HG03025 (cell line): ENCODE results near the gene MICAL2.

Source experiments
- ATAC-seq: cut with Tn5 transposase; IDR thresholded peaks from one replicate; pipeline ENCODE4 v1.9.1; 2021; ENCODE audit warnings: mild to moderate bottlenecking, moderate library complexity; ENCODE audit not compliant: unreplicated experiment, low FRiP score

MICAL2 gene

DNA sequence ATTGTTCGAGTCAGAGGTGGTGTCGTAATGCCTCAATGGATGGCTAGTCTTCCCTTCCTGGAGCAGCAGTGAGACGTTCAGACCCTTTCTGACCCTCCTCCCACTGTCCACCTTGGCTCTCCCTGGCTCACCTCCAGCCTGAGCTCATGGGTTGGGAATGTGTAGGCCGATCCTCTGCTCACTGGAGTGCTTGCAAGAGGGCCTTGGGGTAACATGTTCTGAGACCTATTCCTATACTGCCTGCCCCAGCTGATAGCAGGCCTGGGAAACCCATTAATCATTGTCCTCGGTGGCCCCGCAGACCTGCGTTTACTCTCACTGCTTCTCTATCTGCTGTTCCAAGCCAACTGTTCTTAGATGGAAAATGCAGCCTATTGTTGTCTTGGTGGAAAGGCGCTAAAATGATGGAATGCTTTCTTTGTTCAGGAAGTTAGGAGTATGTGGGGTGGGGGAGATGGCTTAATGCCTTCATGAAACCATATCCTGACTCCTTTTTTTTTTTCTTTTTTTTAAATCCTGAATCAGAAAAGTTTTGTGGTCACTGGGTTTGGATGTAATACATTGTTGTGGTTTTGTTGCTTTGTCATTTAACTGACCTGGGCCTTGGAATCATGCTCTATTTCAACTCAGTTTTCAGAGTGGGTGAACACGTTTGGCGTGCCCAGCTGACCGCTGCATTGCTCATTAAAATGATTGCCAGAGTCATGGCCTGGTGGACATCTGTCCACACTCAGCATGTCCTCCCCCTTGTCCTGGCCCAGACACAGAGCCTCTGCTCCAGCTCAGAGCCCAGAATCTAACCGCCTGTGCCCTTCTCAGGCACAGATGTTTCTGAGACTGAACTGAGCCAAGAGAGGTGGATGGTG lies 72.5 kb downstream of the MICAL2 start:
- ATAC-seq = no peak

- no peak for ATAC-seq
Measured at GRCh38 chr11:12183827-12184620, 73.6 kb downstream of the MICAL2 start.

DNA sequence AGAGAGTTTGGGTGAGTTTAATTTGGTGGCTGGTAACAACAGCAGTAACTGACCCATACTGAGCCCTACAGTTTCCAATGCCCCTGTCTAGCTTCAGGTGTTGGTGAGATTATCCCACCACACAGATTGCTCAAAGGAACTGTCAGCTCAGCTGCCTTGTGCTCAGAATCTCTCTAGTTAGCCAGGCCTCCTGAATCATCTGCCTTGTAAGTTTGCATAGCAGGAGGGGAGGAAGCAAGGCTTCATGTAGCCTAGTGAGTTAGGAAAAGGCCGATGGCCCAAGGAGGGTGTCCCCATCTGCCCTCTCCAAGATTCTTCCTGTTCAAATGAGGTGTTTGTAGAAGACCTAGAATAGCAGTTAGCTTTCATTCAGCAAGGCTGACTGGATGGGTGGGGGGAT lies 74.3 kb downstream of the MICAL2 start:
- no peak for ATAC-seq

- no peak for ATAC-seq
Measured at GRCh38 chr11:12185106-12185690, 74.8 kb downstream of the MICAL2 start.

GRCh38 chr11:12185914-12186313 lies 75.5 kb downstream of the MICAL2 start:
- ATAC-seq = no peak

DNA sequence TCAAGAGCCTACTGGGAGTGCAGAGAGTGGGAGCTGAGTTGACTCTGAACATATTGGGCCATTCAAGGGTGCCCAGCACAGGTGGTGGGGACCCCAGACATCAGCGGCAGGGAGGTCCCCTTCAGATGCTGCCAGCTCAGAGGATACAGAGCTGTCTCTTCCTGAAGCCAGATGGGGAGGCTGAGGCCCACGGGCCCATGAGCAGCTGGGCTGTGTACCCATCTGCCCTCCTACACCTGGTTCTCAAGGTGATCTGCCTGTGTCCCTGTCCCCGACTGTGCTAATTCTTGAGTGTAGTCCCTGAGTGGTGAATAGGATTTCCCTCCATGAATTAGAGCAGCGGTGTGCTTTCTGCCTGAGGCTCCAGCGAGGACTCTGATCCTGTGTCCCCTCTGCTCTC lies 76.3 kb downstream of the MICAL2 start:
- ATAC-seq = no peak

GRCh38 chr11:12187399-12187798 lies 77.0 kb downstream of the MICAL2 start:
- ATAC-seq = no peak

GRCh38 chr11:12188548-12189317 lies 78.3 kb downstream of the MICAL2 start:
- ATAC-seq = no peak

- no peak for ATAC-seq
Measured at GRCh38 chr11:12189543-12190235, 79.3 kb downstream of the MICAL2 start.

DNA sequence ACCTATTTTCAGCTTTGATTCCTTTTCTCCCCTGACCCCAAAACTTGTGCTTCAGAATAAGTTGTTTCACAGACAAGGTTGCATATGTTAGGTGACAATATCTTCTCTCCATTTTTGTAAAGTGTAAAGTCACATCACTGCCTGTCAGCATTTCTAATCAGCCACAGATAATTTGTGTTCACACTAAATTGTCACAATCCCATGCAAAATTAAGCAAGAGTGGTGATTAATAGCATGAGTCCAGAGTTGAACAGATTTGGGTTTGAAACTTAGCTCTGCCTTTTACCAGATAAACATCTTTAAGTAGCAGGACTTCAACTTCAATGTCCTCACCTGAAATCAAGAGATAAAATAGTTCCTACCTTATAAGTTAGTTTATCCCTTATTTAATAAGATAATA lies 80.1 kb downstream of the MICAL2 start:
- no peak for ATAC-seq

DNA sequence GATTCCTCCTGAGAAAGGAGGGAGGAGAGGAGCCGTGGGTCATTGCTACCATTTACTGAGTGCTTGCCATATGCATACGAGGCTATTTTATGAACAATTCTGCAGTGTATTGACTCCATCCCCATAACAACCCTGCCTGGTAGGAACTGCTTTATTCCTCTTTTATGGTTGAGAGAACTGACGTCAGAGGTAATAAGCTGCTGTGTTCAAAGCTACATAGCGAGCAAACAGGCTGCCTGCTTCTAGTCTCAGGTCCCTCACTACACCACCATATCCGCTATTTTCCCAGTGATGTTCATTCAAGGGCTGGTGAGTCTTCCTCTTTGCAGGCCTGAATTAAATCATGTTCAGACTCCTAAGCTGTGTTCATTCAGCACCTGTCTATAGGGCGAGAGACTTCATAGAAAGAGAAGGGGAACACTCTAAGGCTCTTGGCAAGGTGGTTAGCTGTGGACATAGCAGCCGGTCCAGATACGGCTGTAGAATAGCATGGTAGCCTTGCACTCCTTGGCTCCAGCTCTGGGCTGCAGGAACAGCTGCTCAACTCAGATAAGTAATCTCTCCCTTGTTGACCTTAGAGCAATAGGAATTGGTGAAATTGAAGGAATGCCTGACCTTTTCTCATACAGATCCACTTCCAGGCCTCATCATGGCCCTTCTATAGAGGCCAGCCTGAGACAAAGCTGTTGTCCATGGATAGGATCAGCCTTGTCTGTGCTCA lies 82.6 kb downstream of the MICAL2 start:
- no peak for ATAC-seq

GRCh38 chr11:12193515-12194336 lies 83.3 kb downstream of the MICAL2 start:
- no peak for ATAC-seq

GRCh38 chr11:12195768-12196167 lies 85.4 kb downstream of the MICAL2 start:
- peak; percentile 77 for ATAC-seq

- no peak for ATAC-seq
Measured at GRCh38 chr11:12196308-12196707, 85.9 kb downstream of the MICAL2 start.

DNA sequence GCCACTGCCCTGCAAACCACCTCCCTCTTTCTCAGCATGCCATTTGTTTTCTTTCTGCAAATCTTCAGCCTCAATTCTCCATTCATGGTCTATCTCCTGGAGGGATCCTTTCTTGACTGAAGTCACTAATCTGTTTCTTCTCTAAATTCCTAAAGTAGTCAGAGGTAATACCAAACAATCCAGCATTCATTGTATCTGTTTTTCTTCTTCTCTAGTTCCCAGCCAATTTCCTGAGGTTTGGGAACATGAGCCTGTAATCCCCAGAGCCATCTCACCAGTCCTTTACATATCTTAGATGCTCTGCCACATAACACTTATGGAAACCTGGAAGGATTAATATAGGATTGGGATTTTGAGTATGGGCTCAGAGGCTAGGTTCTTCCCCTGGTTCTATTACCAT lies 86.5 kb downstream of the MICAL2 start:
- ATAC-seq = no peak

GRCh38 chr11:12198251-12199222 lies 88.1 kb downstream of the MICAL2 start:
- no peak for ATAC-seq

- ATAC-seq = no peak
Measured at GRCh38 chr11:12199231-12199948, 89.0 kb downstream of the MICAL2 start.
